Hepatocyte (in vitro differentiated cells): ENCODE data around the gene LHX1. TPM values are rescaled to one million over a fixed set of nuclear protein-coding genes. Genes with fewer than 3 reads are reported as not detected.

ENCODE experiments used
- DNase-seq: peaks from one replicate; pipeline ENCODE4 v3.0.0-alpha.2; 2016; ENCODE audit warnings: low spot score
- H2AFZ ChIP-seq: fragments of 200-600 bp; sonication (generic); 2 replicates; pipeline ENCODE4 v1.6.0; 2016; ENCODE audit warnings: antibody characterized with exemption, mild to moderate bottlenecking
- H3K27ac ChIP-seq: fragments of 200-600 bp; sonication (generic); 2 replicates; pipeline ENCODE4 v1.5.1; 2016; ENCODE audit warnings: mild to moderate bottlenecking
- H3K27me3 ChIP-seq: fragments of 200-600 bp; sonication (generic); 2 replicates; pipeline ENCODE4 v1.6.1; 2016
- H3K36me3 ChIP-seq: fragments of 200-600 bp; sonication (generic); replicated peaks from 2 replicates; pipeline ENCODE4 v1.5.1; 2016; ENCODE audit warnings: low read depth; ENCODE audit not compliant: insufficient read depth
- H3K4me1 ChIP-seq: fragments of 200-600 bp; sonication (generic); 2 replicates; pipeline ENCODE4 v1.5.1; 2016; ENCODE audit warnings: mild to moderate bottlenecking, moderate library complexity; ENCODE audit not compliant: insufficient read depth
- H3K4me2 ChIP-seq: fragments of 200-600 bp; sonication (generic); 2 replicates; pipeline ENCODE4 v1.6.0; 2016
- H3K4me3 ChIP-seq: fragments of 200-600 bp; sonication (generic); 2 replicates; pipeline ENCODE4 v1.5.1; 2016; ENCODE audit warnings: mild to moderate bottlenecking
- H3K79me2 ChIP-seq: fragments of 200-600 bp; sonication (generic); 2 replicates; pipeline ENCODE4 v1.6.0; 2017; ENCODE audit warnings: mild to moderate bottlenecking
- H3K9me2 ChIP-seq: fragments of 200-600 bp; sonication (generic); replicated peaks from 2 replicates; pipeline ENCODE4 v1.6.0; 2017; ENCODE audit warnings: mild to moderate bottlenecking; ENCODE audit not compliant: insufficient read depth
- H3K9me3 ChIP-seq: fragments of 200-600 bp; sonication (generic); 2 replicates; pipeline ENCODE4 v1.5.1; 2016; ENCODE audit warnings: low read depth, mild to moderate bottlenecking
- H4K20me1 ChIP-seq: fragments of 200-600 bp; sonication (generic); 2 replicates; pipeline ENCODE4 v1.6.0; 2016; ENCODE audit warnings: mild to moderate bottlenecking; ENCODE audit not compliant: insufficient read depth, poor library complexity, severe bottlenecking
- CTCF ChIP-seq: fragments of 200-600 bp; sonication (generic); IDR thresholded peaks from 2 replicates; pipeline ENCODE4 v1.5.1; 2016; ENCODE audit warnings: antibody characterized with exemption, mild to moderate bottlenecking; ENCODE audit not compliant: poor library complexity
- EZH2 ChIP-seq: fragments of 200-600 bp; sonication (generic); IDR thresholded peaks from 2 replicates; pipeline ENCODE4 v1.6.1; 2016; ENCODE audit warnings: antibody characterized with exemption, mild to moderate bottlenecking, borderline replicate concordance
- EZH2phosphoT487 ChIP-seq: fragments of 200-600 bp; sonication (generic); IDR thresholded peaks from one replicate; pipeline ENCODE4 v1.6.1; 2018; ENCODE audit warnings: antibody characterized with exemption, mild to moderate bottlenecking, low read depth, moderate library complexity; ENCODE audit not compliant: unreplicated experiment, severe bottlenecking
- WGBS: methylation state at CpG from one replicate; pipeline ENCODE4 v1.1.6; 2016; ENCODE audit warnings: low lambda C conversion rate; ENCODE audit errors: missing lambda C conversion rate; 5-methylcytosine and 5-hydroxymethylcytosine counted together
- polyA plus RNA-seq: library from polyadenylated mRNA; unstranded; fragments of >200 nt; fragmentation: Nextera tagmentation; extraction: Ambion mirVana; gene quantifications from 2 replicates; pipeline ENCODE4 v1.2.1, GENCODE V29; 2016
- total RNA-seq: library from RNA; depleted of rRNA; stranded (reverse); fragments of >200 nt; gene quantifications from 2 replicates; pipeline ENCODE4 v1.2.3, GENCODE V29; 2014

Gene LHX1
- total and polyA plus RNA-seq, 2 experiments from 2014 or later = 0.35 TPM; not detected in 1

DNA sequence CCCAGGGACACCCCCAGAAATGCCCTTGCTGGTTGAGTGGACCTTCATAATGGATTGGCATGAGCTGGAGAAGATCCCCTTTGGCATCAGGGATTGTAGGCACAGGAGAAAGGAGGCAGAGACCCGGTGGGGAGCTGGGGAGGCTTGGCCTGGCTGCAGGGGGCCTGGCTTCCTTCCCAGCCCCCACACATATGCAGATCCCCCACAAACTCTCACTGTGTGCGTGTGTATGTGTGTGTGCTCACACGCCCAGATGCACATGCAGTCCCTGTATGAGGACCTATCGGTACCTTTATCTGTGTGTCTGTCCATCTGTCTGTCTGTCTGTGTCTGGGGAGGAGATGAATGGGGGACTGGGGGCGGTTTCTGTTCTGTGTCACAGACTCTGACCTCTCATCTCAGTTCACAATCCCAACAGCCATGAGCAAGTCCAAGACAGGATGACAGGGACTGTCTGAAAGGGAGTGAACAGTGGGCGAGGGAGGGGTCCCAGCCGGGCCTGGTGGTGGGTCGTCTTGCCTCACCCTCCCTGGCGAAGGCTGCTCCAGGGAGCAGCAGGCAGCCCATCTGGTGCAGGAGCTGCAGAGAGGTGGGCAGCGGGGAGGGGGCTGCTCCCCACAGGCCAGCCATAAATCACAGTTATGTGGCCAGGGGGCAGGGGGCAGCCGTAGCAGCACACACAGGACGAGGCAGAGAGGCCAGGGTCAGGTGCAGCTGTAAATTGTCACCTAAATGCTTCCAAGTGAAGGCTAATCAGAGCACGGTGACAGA is 46.7 kb upstream of the LHX1 start:
- H3K4me1 ChIP-seq = no peaks in the 10 kb centered on the region
- H3K79me2 ChIP-seq = no peaks in the 10 kb centered on the region
- H3K27ac ChIP-seq = no peak overlapping the region
- no peak for DNase-seq
- H3K4me3 ChIP-seq = no peak overlapping the region
- H4K20me1 ChIP-seq = no peaks in the 10 kb centered on the region
- no peaks in the 10 kb centered on the region for H3K9me2 ChIP-seq
- TF ChIP-seq EZH2phosphoT487 (no peak), EZH2 (no peak), CTCF (no peak)
- H3K9me3 ChIP-seq = no peaks in the 10 kb centered on the region
- no peak overlapping the region for H2AFZ ChIP-seq
- H3K36me3 ChIP-seq = no peaks in the 10 kb centered on the region
- H3K27me3 ChIP-seq = no peaks in the 10 kb centered on the region
- H3K4me2 ChIP-seq = no peak overlapping the region
- WGBS = 63% methylated on average over 13 of the region's 13 CpGs

GRCh38 chr17:36892112-36892838 is 45.0 kb upstream of the LHX1 start:
- Histone ChIP-seq H3K4me3 (no peak overlapping the region), H3K27ac (no peak overlapping the region)
- WGBS = 86% methylated on average over 7 of the region's 7 CpGs

DNA sequence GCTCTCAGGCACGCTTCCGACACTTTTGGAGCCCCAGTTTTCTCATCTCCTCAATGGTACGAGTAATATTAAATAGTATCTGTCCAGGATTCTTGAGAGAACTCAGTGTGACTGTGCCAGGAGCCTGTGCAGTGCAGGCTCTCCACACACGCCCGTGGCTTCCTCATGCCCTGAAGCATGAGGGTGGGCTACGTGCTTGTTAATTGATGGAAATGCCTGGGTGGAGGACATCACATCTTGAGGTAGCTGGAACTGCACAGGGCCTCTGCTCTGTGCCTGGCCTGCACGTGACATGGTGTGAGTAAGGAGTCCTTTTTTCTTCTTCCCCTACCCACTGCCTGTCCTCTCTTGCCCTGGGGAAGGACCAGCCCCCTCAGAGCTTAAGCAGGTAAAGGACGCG is 43.1 kb upstream of the LHX1 start:
- H3K79me2 ChIP-seq = no peaks in the 10 kb centered on the region
- no peak for TF ChIP-seq EZH2
- no peak for TF ChIP-seq EZH2phosphoT487
- TF ChIP-seq CTCF = no peak
- no peak overlapping the region for H2AFZ ChIP-seq
- H3K4me1 ChIP-seq = no peaks in the 10 kb centered on the region
- no peaks in the 10 kb centered on the region for H3K9me3 ChIP-seq
- H3K36me3 ChIP-seq = no peaks in the 10 kb centered on the region
- 84% methylated on average over 9 of the region's 9 CpGs for WGBS
- H4K20me1 ChIP-seq = no peaks in the 10 kb centered on the region
- no peak for DNase-seq
- H3K4me3 ChIP-seq = no peak overlapping the region
- no peaks in the 10 kb centered on the region for H3K9me2 ChIP-seq
- H3K27me3 ChIP-seq = no peaks in the 10 kb centered on the region
- H3K4me2 ChIP-seq = no peak overlapping the region
- no peak overlapping the region for H3K27ac ChIP-seq

More at GRCh38 chr17:36892112-36892838, 45.0 kb upstream of the LHX1 start:
- no peaks in the 10 kb centered on the region for H4K20me1 ChIP-seq
- no peaks in the 10 kb centered on the region for H3K9me3 ChIP-seq
- DNase-seq = no peak
- H3K79me2 ChIP-seq = no peaks in the 10 kb centered on the region
- H3K4me1 ChIP-seq = no peaks in the 10 kb centered on the region
- H3K36me3 ChIP-seq = no peaks in the 10 kb centered on the region
- no peaks in the 10 kb centered on the region for H3K9me2 ChIP-seq
- no peak overlapping the region for H3K4me2 ChIP-seq
- H3K27me3 ChIP-seq = no peaks in the 10 kb centered on the region
- TF ChIP-seq EZH2phosphoT487 = no peak
- TF ChIP-seq CTCF = no peak
- no peak for TF ChIP-seq EZH2
- no peak overlapping the region for H2AFZ ChIP-seq
